GM06990 (cell line): ENCODE results near the gene SARS1.

ENCODE experiments used
- DNase-seq: peaks from one replicate; pipeline ENCODE4 v3.0.0-alpha.2; 2011; ENCODE audit not compliant: insufficient read length; ENCODE audit errors: extremely low read depth
- H3K27me3 ChIP-seq: replicated peaks from 2 replicates; pipeline ENCODE4 v1.6.0; 2011; ENCODE audit warnings: low read length; ENCODE audit not compliant: control insufficient read depth, insufficient read depth
- H3K36me3 ChIP-seq: 2 replicates; pipeline ENCODE4 v1.5.1; 2011; ENCODE audit warnings: low read length; ENCODE audit not compliant: control insufficient read depth, insufficient read depth
- H3K4me3 ChIP-seq: replicated peaks from 2 replicates; pipeline ENCODE4 v1.5.1; 2011; ENCODE audit warnings: low read depth, mild to moderate bottlenecking, control low read depth, low read length
- TF ChIP-seq, protein P1 (sequence below): IDR thresholded peaks from 2 replicates; pipeline ENCODE4 v1.5.1; 2011; ENCODE audit warnings: low read length, control low read depth, mild to moderate bottlenecking, inconsistent platforms; ENCODE audit not compliant: insufficient read depth, poor library complexity, severe bottlenecking

Gene SARS1

DNA sequence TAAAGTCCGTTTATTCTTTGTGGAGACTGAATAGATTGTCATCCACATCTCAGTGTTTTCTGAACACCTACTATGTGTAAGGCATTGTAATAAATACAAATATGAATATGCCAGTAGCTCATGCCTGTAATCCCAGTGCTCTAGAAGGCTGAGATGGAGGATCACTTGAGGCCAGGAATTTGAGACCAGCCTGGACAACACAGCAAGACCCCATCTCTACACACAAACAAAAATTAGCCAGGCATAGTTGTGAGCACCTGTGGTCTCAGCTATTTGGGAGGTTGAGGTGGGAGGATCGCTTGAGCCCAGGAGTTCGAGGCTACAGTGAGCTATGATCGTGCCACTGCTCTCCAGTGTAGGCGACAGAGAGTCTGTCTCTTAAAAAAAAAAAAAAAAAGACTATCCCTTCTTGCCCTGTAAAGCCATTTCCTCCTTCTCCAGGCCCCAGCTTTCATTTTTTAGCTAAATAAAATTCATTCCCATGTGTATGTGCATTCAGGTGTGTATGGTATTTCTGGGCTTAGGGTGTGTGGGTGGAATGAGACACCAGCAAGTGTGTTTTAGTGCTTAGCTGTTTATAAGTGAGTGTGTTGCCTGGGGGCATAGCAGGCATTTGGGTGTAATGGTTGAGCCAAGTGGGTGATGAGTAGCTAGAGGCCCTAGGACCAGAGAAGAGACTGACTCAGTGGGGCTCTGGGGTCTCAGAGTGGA lies 43.4 kb downstream of the SARS1 start:
- Histone ChIP-seq H3K4me3 (no peak overlapping the region), H3K27me3 (no peaks in the 10 kb centered on the region), H3K36me3 (no peaks in the 10 kb centered on the region)
- no peak for DNase-seq
- TF ChIP-seq, protein P1, sequence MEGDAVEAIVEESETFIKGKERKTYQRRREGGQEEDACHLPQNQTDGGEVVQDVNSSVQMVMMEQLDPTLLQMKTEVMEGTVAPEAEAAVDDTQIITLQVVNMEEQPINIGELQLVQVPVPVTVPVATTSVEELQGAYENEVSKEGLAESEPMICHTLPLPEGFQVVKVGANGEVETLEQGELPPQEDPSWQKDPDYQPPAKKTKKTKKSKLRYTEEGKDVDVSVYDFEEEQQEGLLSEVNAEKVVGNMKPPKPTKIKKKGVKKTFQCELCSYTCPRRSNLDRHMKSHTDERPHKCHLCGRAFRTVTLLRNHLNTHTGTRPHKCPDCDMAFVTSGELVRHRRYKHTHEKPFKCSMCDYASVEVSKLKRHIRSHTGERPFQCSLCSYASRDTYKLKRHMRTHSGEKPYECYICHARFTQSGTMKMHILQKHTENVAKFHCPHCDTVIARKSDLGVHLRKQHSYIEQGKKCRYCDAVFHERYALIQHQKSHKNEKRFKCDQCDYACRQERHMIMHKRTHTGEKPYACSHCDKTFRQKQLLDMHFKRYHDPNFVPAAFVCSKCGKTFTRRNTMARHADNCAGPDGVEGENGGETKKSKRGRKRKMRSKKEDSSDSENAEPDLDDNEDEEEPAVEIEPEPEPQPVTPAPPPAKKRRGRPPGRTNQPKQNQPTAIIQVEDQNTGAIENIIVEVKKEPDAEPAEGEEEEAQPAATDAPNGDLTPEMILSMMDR = no peak

DNA sequence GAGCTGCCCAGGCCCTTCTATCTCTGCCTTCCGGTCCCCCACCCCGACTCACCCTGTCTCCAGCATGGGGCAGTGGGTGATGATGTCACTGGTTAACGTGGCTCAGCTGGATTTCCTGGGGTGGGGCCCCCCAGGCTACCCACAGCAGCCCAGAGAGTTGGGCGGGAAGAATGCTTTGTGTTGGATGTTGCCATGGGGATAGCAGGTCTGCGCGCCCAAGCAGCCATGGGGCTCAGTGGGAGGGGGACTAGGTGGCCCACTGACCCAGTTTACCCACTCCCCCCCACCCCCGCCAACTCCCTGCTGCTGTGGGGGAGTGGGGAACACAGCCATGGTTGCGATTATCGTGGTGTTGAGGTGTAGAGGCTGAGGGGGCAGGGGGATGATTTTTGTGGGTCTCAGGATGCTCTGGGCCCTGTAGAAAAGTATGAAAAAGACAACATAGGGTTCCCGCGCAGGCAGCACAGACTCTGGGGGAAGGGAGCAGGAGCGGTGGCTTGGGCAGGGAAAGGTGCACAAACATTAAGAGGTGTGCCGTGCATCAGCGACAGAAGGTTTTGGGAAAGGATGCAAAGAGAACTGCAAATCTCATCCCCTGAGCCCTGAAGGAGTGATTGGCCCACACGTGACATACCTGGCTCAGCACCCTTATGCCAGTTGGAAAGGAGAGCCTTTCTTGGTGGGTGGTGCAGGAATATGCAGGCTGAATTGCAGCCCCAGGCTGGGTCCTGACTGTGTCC lies 44.1 kb downstream of the SARS1 start:
- DNase-seq = no peak
- Histone ChIP-seq H3K27me3 (no peaks in the 10 kb centered on the region), H3K4me3 (no peak overlapping the region), H3K36me3 (no peaks in the 10 kb centered on the region)
- TF ChIP-seq, protein P1 = no peak

DNA sequence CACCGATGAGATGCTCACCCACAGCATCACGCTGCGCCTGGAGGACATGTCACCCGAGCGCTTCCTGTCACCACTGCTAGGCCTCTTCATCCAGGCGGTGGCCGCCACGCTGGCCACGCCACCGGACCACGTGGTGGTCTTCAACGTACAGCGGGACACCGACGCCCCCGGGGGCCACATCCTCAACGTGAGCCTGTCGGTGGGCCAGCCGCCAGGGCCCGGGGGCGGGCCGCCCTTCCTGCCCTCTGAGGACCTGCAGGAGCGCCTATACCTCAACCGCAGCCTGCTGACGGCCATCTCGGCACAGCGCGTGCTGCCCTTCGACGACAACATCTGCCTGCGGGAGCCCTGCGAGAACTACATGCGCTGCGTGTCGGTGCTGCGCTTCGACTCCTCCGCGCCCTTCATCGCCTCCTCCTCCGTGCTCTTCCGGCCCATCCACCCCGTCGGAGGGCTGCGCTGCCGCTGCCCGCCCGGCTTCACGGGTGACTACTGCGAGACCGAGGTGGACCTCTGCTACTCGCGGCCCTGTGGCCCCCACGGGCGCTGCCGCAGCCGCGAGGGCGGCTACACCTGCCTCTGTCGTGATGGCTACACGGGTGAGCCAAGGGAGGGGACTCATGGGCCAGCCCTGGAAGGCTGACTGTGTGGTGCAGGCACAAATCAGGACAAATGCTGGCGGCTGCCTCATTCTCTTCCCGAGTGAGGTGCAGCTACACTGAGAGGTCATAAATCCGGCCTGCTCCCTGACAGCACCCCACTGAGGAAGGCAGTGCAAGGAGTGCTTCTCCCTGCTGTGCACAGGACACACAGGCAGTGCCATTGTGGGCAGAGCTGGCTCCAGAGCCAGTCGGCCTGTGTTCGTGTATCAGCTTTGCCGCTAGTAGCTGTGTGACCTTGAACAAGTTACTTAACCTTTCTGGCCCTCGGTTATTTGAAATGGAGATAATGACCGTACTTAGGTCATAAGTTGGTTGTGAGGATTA lies 45.1 kb downstream of the SARS1 start:
- no peak for DNase-seq
- TF ChIP-seq, protein P1 = no peak

DNA sequence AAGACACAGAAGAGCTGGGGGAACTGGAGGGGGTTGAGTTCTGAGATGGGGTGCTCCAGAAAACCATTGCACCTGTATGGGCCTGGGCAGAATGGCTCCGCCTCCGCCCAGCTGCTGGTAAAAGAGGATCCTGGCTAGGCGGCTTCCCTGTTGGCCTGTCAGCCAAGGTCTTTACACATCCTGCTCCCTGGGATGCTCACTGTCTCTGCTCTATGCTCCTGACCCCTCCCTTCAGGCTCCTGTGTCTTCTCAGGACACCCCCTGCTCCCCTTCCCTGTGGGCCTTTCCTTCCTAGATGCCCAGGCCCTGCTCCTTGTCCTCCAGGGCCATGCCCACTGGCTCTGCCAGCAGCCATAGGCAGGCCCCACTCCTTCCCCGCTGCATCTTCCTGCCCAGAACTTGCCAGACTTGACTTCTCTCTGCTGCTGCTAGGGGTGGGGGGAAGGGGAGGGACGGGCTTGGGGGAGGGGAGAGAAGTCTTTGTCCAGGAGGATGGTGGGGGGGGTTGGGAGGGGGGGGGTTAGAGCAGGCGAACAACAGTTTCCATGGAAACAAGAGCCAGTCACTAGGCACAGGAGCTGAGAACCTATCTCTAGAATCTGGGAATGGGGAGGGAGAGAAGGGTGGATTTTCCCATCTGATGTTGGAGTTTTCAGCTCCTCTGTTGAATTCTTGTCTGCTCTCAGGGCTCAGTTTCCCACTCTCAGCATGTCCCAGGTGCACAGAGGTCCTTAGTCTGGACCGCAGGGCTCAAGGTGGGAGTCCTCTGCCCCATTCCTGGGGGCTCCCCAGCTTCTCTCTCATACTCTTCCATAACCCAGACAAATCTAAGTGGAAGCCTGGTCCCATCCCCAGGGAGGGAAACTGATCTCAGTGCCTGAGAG lies 46.2 kb downstream of the SARS1 start:
- Histone ChIP-seq H3K36me3 (no peaks in the 10 kb centered on the region), H3K27me3 (no peaks in the 10 kb centered on the region), H3K4me3 (no peak overlapping the region)
- DNase-seq = no peak
- TF ChIP-seq, protein P1 = no peak

More for the DNA sequence above, 45.1 kb downstream of the SARS1 start:
- H3K27me3 ChIP-seq = no peaks in the 10 kb centered on the region
- no peak overlapping the region for H3K4me3 ChIP-seq
- H3K36me3 ChIP-seq = no peaks in the 10 kb centered on the region

DNA sequence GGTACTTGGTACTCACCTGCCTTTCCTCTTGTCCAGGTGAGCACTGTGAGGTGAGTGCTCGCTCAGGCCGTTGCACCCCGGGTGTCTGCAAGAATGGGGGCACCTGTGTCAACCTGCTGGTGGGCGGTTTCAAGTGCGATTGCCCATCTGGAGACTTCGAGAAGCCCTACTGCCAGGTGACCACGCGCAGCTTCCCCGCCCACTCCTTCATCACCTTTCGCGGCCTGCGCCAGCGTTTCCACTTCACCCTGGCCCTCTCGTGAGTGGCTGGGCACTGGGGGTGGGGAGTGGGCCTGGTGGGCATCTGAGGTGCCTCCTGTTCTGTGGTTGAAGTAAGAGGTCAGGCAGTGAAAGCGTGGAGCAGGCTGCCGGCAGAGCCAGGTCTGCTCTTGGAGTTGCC lies 47.3 kb downstream of the SARS1 start:
- Histone ChIP-seq H3K27me3 (no peaks in the 10 kb centered on the region), H3K36me3 (no peaks in the 10 kb centered on the region), H3K4me3 (no peak overlapping the region)
- no peak for DNase-seq
- TF ChIP-seq, protein P1 = no peak
